ENCODE data around the gene SOS1.

- TF ChIP-seq SIN3A (IDR thresholded peaks at IDR 0.05; ENCODE audit: borderline replicate concordance, insufficient read depth, low read length): no peak
- no peak; the same call in 1 of the 2 replicates for TF ChIP-seq TAF1 (IDR thresholded peaks at IDR 0.05; ENCODE audit: borderline replicate concordance, insufficient read depth, low read length)
- TF ChIP-seq POLR2AphosphoS5 (IDR thresholded peaks at IDR 0.05; ENCODE audit: low read depth, low read length): peak; percentile 90
These were observed 3.3 kb upstream of the SOS1 start for GRCh38 chr2:39124000-39124745.
